Mesenchymal stem cell (in vitro differentiated cells and primary cell): ENCODE results near the gene ITGB1.
A peak's percentile ranks its signal among the peaks of the same experiment; 100 is the strongest.
"Not testable (repeated sequence)": the region's sequence is repeated elsewhere in the genome, so short reads cannot be mapped to it uniquely, and the experiment has no call there.

Source experiments
- DNase-seq: peaks from one replicate; pipeline ENCODE4 v3.0.0-alpha.2; 2013
- H2AFZ ChIP-seq: one replicate; pipeline ENCODE4 v1.6.1; 2013; ENCODE audit warnings: low read depth, mild to moderate bottlenecking, control low read depth, inconsistent platforms, low read length, moderate library complexity
- H2AK5ac ChIP-seq: 2 replicates; pipeline ENCODE4 v1.6.1; 2013; ENCODE audit warnings: low read length, moderate library complexity, mild to moderate bottlenecking, inconsistent platforms; ENCODE audit not compliant: severe bottlenecking
- H2BK120ac ChIP-seq: one replicate; pipeline ENCODE4 v1.6.1; 2013; ENCODE audit warnings: low read depth, mild to moderate bottlenecking, inconsistent platforms, low read length, moderate library complexity
- H2BK12ac ChIP-seq, 2 experiments: one replicate each; pipeline ENCODE4 v1.6.1; 2013; ENCODE audit warnings: inconsistent platforms in 2 of 2, low read length in 2 of 2, mild to moderate bottlenecking in 2 of 2, moderate library complexity in 2 of 2, control low read depth in 1 of 2
- H2BK15ac ChIP-seq: one replicate; pipeline ENCODE4 v1.6.1; 2013; ENCODE audit warnings: mild to moderate bottlenecking, low read depth, inconsistent platforms; ENCODE audit not compliant: poor library complexity, severe bottlenecking
- H2BK5ac ChIP-seq: 2 replicates; pipeline ENCODE4 v1.6.1; 2013; ENCODE audit warnings: low read depth, mild to moderate bottlenecking, low read length, control low read depth, inconsistent platforms; ENCODE audit not compliant: poor library complexity, severe bottlenecking
- H3K14ac ChIP-seq, 2 experiments: one replicate each; pipeline ENCODE4 v1.6.1; 2013; ENCODE audit warnings: inconsistent platforms in 2 of 2, low read length in 2 of 2, control low read depth in 1 of 2, mild to moderate bottlenecking in 1 of 2, moderate library complexity in 1 of 2
- H3K18ac ChIP-seq, 2 experiments: one replicate each; pipeline ENCODE4 v1.6.1; 2013; ENCODE audit warnings: inconsistent platforms in 2 of 2, low read length in 2 of 2, control low read depth in 1 of 2, low read depth in 1 of 2, mild to moderate bottlenecking in 1 of 2
- H3K23ac ChIP-seq, 2 experiments: one replicate each; pipeline ENCODE4 v1.6.1; 2013; ENCODE audit warnings: inconsistent platforms in 2 of 2, low read length in 2 of 2, mild to moderate bottlenecking in 2 of 2, moderate library complexity in 2 of 2, control low read depth in 1 of 2
- H3K27ac ChIP-seq: 2 replicates; pipeline ENCODE4 v1.5.1; 2013; ENCODE audit warnings: mild to moderate bottlenecking, moderate library complexity, low read length, control low read depth, inconsistent platforms; ENCODE audit not compliant: poor library complexity, severe bottlenecking
- H3K27me3 ChIP-seq, 2 experiments: 2 replicates each; pipeline versions ENCODE4 v1.6.1 to v1.7.0; 2013; ENCODE audit warnings: low read length in 2 of 2, mild to moderate bottlenecking in 2 of 2, moderate library complexity in 2 of 2, control low read depth in 1 of 2, inconsistent platforms in 1 of 2; ENCODE audit not compliant: control insufficient read depth in 1 of 2, insufficient read depth in 1 of 2
- H3K36me3 ChIP-seq, 2 experiments: 2 replicates each; pipeline versions ENCODE4 v1.6.1 to v1.7.0; 2013; ENCODE audit warnings: low read length in 2 of 2, control low read depth in 1 of 2, inconsistent platforms in 1 of 2, low read depth in 1 of 2, mild to moderate bottlenecking in 1 of 2; ENCODE audit not compliant: insufficient read depth in 2 of 2, control insufficient read depth in 1 of 2
- H3K4ac ChIP-seq, 2 experiments: one replicate each; pipeline ENCODE4 v1.6.1; 2013; ENCODE audit warnings: inconsistent platforms in 2 of 2, low read length in 2 of 2, mild to moderate bottlenecking in 2 of 2, moderate library complexity in 2 of 2, control low read depth in 1 of 2, low read depth in 1 of 2
- H3K4me1 ChIP-seq: 2 replicates; pipeline ENCODE4 v1.6.1; 2013; ENCODE audit warnings: low read depth, low read length, control low read depth; ENCODE audit not compliant: control insufficient read depth, insufficient read depth
- H3K4me2 ChIP-seq: 2 replicates; pipeline ENCODE4 v1.6.1; 2013; ENCODE audit warnings: low read length, mild to moderate bottlenecking, inconsistent platforms; ENCODE audit not compliant: poor library complexity, severe bottlenecking
- H3K4me3 ChIP-seq, 2 experiments: 2 replicates each; pipeline versions ENCODE4 v1.5.1 to v1.7.0; 2013; ENCODE audit warnings: low read length in 2 of 2, mild to moderate bottlenecking in 2 of 2, control low read depth in 1 of 2, low read depth in 1 of 2; ENCODE audit not compliant: insufficient read depth in 1 of 2
- H3K79me1 ChIP-seq: replicated peaks from 2 replicates; pipeline ENCODE4 v1.6.1; 2013; ENCODE audit warnings: mild to moderate bottlenecking, control low read depth, low read length, inconsistent platforms; ENCODE audit not compliant: poor library complexity, severe bottlenecking
- H3K9ac ChIP-seq: 2 replicates; pipeline ENCODE4 v1.7.0; 2013; ENCODE audit warnings: mild to moderate bottlenecking, low read length, moderate library complexity
- H3K9me3 ChIP-seq: 2 replicates; pipeline ENCODE4 v1.7.0; 2013; ENCODE audit warnings: mild to moderate bottlenecking, low read length; ENCODE audit not compliant: control insufficient read depth
- H4K8ac ChIP-seq: one replicate; pipeline ENCODE4 v1.6.1; 2013; ENCODE audit warnings: inconsistent platforms, mild to moderate bottlenecking, low read length, moderate library complexity
- H4K91ac ChIP-seq: one replicate; pipeline ENCODE4 v1.6.1; 2013; ENCODE audit warnings: mild to moderate bottlenecking, low read length, inconsistent platforms
- WGBS: methylation state at CpG from one replicate; pipeline ENCODE4 v1.1.7; 2013; ENCODE audit warnings: mixed read lengths; 5-methylcytosine and 5-hydroxymethylcytosine counted together

ITGB1 gene

GRCh38 chr10:32994632-32995031, 36.6 kb upstream of the ITGB1 start:
- H3K4me3 ChIP-seq, H3K27me3 ChIP-seq, H3K4me2 ChIP-seq, H3K14ac ChIP-seq, H2BK5ac ChIP-seq, H3K4me1 ChIP-seq, H3K4ac ChIP-seq, H2BK120ac ChIP-seq, H4K8ac ChIP-seq, H3K9ac ChIP-seq, H2AK5ac ChIP-seq, H3K27ac ChIP-seq, H2BK12ac ChIP-seq, H3K9me3 ChIP-seq, H3K23ac ChIP-seq, DNase-seq, H3K36me3 ChIP-seq, H3K18ac ChIP-seq, H2BK15ac ChIP-seq, H4K91ac ChIP-seq, H2AFZ ChIP-seq: not testable (repeated sequence)
- peaks cover 15% of the 10 kb centered on the region for H3K79me1 ChIP-seq
- WGBS = no CpG with 5 or more reads among the region's 2 CpGs

GRCh38 chr10:32992310-32992709, 34.3 kb upstream of the ITGB1 start:
- Histone ChIP-seq H2BK5ac (peak overlapping the region; percentile 31), H3K18ac (peak overlapping the region in 1 of 2 experiments; percentile 68), H2BK12ac (peak overlapping the region in 1 of 2 experiments; percentile 28), H3K79me1 (peaks cover 13% of the 10 kb centered on the region), H3K27ac (peak overlapping the region; percentile 86), H2AK5ac (peak overlapping the region; percentile 78), H3K4ac (peak overlapping the region in 1 of 2 experiments; percentile 26)
- not testable (repeated sequence) for H3K14ac ChIP-seq, H3K9ac ChIP-seq, H3K27me3 ChIP-seq, H3K4me1 ChIP-seq, H3K4me3 ChIP-seq, H2AFZ ChIP-seq, H2BK15ac ChIP-seq, DNase-seq, H4K91ac ChIP-seq, H2BK120ac ChIP-seq, H4K8ac ChIP-seq, H3K23ac ChIP-seq, H3K4me2 ChIP-seq, H3K9me3 ChIP-seq, H3K36me3 ChIP-seq
- 97% methylated on average over 4 of the region's 4 CpGs for WGBS

DNA sequence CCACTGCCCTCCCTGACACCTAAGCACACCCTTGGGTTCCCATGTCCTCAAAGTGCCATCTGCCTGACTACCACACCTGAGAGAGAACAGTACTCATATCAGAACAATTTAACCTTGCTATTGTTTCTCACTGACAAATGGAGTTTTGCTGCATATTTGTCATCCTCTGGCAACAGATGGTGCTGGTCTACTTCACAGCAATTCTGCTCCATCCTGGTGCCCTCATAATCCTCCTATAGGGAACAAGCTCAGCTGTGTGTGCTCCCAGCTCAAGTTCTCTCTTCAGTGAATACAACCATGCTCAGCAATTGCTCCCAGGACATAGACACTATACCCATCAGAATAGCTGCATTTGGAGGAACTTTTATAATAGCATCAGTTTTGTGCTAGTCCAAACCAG, 32.8 kb upstream of the ITGB1 start:
- H4K91ac ChIP-seq = no peak overlapping the region
- no peak overlapping the region for H2BK5ac ChIP-seq
- H3K79me1 ChIP-seq = peaks cover 13% of the 10 kb centered on the region
- H2AK5ac ChIP-seq = no peak overlapping the region
- H3K27me3 ChIP-seq = no peaks in the 10 kb centered on the region
- H2BK120ac ChIP-seq = no peak overlapping the region
- peaks cover 11% of the 10 kb centered on the region for H3K4me1 ChIP-seq
- H3K23ac ChIP-seq = no peak overlapping the region
- no peak overlapping the region for H2AFZ ChIP-seq
- no peak overlapping the region for H3K9ac ChIP-seq
- no peak overlapping the region for H4K8ac ChIP-seq
- peak overlapping the region in 1 of 2 experiments; percentile 52 for H3K4ac ChIP-seq
- no peak overlapping the region for H2BK12ac ChIP-seq
- peaks cover 8% of the 10 kb centered on the region for H3K9me3 ChIP-seq
- H3K4me2 ChIP-seq = no peak overlapping the region
- H2BK15ac ChIP-seq = no peak overlapping the region
- H3K14ac ChIP-seq = no peak overlapping the region
- no peak overlapping the region for H3K4me3 ChIP-seq
- no peak for DNase-seq
- peaks cover 3 to 8% of the 10 kb centered on the region in 2 experiments for H3K36me3 ChIP-seq
- no peak overlapping the region for H3K27ac ChIP-seq
- peak overlapping the region in 1 of 2 experiments; percentile 5 for H3K18ac ChIP-seq

- H4K8ac ChIP-seq = no peak overlapping the region
- no peak overlapping the region for H3K14ac ChIP-seq
- peaks cover 11% of the 10 kb centered on the region for H3K4me1 ChIP-seq
- WGBS = no CpG with 5 or more reads among the region's 3 CpGs
- peaks cover 3 to 8% of the 10 kb centered on the region in 2 experiments for H3K36me3 ChIP-seq
- H3K27me3 ChIP-seq = no peaks in the 10 kb centered on the region
- no peak overlapping the region for H2BK120ac ChIP-seq
- H3K9me3 ChIP-seq = peaks cover 8% of the 10 kb centered on the region
- H3K4me3 ChIP-seq = no peak overlapping the region
- H2AK5ac ChIP-seq = no peak overlapping the region
- no peak overlapping the region for H3K27ac ChIP-seq
- H3K4me2 ChIP-seq = no peak overlapping the region
- H3K4ac ChIP-seq = no peak overlapping the region
- no peak overlapping the region for H2BK12ac ChIP-seq
- no peak overlapping the region for H2BK15ac ChIP-seq
- DNase-seq = no peak
- H2AFZ ChIP-seq = no peak overlapping the region
- no peak overlapping the region for H3K9ac ChIP-seq
- H2BK5ac ChIP-seq = no peak overlapping the region
- no peak overlapping the region for H4K91ac ChIP-seq
- H3K18ac ChIP-seq = no peak overlapping the region
- H3K79me1 ChIP-seq = peaks cover 7% of the 10 kb centered on the region
- H3K23ac ChIP-seq = no peak overlapping the region
Measured at GRCh38 chr10:32988604-32989003, 30.6 kb upstream of the ITGB1 start.
